Activated CD4-positive, alpha-beta T cell treated with anti-CD3 and anti-CD28 coated beads, Interleukin-2, amount 10 ng/mL, durations not matched to agents 7 days and 5 days (primary cell): ENCODE data around the gene VSIG10L. TPM values are rescaled to one million over a fixed set of nuclear protein-coding genes. Genes with fewer than 3 reads are reported as not detected.

Experiments used
- CTCF ChIA-PET: fragments of 350-600 bp; sonication (Branson Sonifier 250); formaldehyde crosslinking; loops from one replicate; lab custom pipeline; 2021; ENCODE audit warnings: antibody characterized with exemption; lab: Charles Lee
- POLR2A ChIA-PET: fragments of 350-600 bp; sonication (Branson Sonifier 250); formaldehyde crosslinking; loops from one replicate; lab custom pipeline; 2021; ENCODE audit warnings: antibody characterized with exemption; lab: Charles Lee
- DNase-seq: peaks from one replicate; pipeline ENCODE4 v3.0.0-alpha.2; 2020
- H3K27ac Mint-ChIP-seq: one replicate; pipeline ENCODE4 v1.8.0; 2021; ENCODE audit warnings: mild to moderate bottlenecking, moderate library complexity, mixed read lengths
- H3K27me3 Mint-ChIP-seq: one replicate; pipeline ENCODE4 v1.8.0; 2021; ENCODE audit warnings: mixed read lengths
- H3K36me3 Mint-ChIP-seq: one replicate; pipeline ENCODE4 v1.8.0; 2021; ENCODE audit warnings: low read depth, mixed read lengths
- H3K4me1 Mint-ChIP-seq: one replicate; pipeline ENCODE4 v1.8.0; 2021; ENCODE audit warnings: mixed read lengths
- H3K4me3 Mint-ChIP-seq: one replicate; pipeline ENCODE4 v1.8.0; 2021; ENCODE audit warnings: mild to moderate bottlenecking, moderate library complexity, mixed read lengths
- H3K9me3 Mint-ChIP-seq: one replicate; pipeline ENCODE4 v1.8.0; 2021; ENCODE audit warnings: mixed read lengths
- total RNA-seq, 2 experiments: library from RNA; stranded (reverse); gene quantifications; one replicate each; pipeline ENCODE4 v1.2.3, GENCODE V29; 2021

VSIG10L gene
- total RNA-seq, 2 experiments from 2014 or later = 0.99 to 1.2 TPM

DNA sequence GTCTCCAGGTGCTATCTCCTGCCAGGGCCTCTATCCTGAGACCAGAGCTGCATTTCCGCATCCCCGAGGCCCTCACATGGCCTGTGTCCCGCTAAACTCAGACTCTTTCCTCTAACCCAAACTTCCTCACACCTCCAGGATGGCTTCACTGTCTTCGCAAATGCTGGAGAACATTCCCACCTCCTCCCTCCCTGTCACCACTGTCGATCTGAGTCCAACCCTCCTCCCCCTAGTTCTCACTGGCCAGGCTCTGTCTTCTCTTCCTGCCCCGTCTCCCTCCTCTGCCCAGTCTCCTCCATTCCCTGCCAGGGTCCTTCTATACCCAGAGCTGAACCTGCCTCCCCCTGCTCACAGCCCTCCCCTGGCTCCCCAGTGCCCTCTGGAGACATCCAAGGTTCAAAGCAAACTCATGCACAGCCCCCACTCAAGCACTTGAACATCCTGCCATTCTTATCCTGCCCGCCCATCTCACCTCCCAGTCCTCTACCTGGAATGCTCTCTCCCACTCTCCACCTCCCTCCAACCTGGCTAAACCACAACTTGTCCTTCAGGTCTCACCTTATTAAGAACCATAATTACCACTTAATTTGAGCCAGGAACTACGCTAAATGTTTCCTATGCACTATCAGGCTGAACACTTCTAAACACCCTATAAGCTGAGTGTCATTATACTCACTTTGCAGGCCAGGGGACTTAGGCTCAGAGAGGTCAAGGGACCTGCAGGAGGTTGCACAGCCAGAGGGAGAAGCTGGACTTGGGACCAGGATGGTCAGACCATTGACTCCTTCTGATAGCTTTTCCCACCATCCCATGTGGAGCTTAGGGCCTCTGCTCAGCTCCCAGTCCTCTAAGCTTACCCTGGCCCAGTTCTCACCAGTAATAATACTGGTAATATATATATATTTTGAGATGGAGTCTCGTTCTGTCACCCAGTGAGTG lies 961 bp upstream of the VSIG10L start:
- no peak overlapping the region for H3K4me3 Mint-ChIP-seq
- no peak for DNase-seq

DNA sequence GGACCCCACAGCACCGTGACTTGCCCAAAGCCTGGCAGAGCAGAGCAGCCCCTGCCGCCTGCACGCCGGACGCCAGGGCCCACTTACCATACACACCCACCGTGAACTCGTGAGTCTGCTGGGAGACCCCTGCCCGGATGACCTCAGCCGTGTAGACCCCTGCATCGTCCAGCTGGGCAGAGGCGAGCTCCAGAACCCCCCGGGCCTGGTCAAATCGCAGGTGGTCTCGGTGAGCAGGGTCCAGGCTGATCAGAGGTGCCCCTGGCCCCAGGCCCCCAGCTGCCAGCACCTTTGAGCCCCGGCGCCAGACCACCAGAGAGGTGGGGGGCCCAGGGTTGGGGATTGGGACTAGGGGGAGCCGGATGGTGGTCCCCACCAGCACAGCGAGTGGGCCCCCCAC lies 873 bp downstream of the VSIG10L start:
- Mint-ChIP-seq H3K4me3 (peak overlapping the region; percentile 37), H3K27me3 (peaks cover 8% of the 10 kb centered on the region), H3K27ac (no peak overlapping the region), H3K36me3 (peaks cover 7% of the 10 kb centered on the region), H3K9me3 (no peaks in the 10 kb centered on the region), H3K4me1 (peaks cover 17% of the 10 kb centered on the region)
- ChIA-PET POLR2A (interaction anchor here (0.6 to 0.8 kb wide), 2 partner anchors 17 to 79 kb away, joined by 3 read pairs; no protein-coding TSS in a partner anchor), CTCF (interaction anchor here (1.0 to 4.3 kb wide), 8 partner anchors 12 to 101 kb away, joined by 3 to 20 read pairs (median 4); no protein-coding TSS in a partner anchor)
- DNase-seq = no peak

More for the DNA sequence above, 961 bp upstream of the VSIG10L start:
- H3K27me3 Mint-ChIP-seq = peaks cover 8% of the 10 kb centered on the region
- H3K36me3 Mint-ChIP-seq = peaks cover 18% of the 10 kb centered on the region
- ChIA-PET POLR2A (interaction anchor here (0.5 kb wide), 1 partner anchor 24 kb away, joined by 3 read pairs; no protein-coding TSS in a partner anchor), CTCF (interaction anchor here (0.7 to 4.3 kb wide), 6 partner anchors 10 to 96 kb away, joined by 3 to 20 read pairs (median 3); no protein-coding TSS in a partner anchor)
- peaks cover 17% of the 10 kb centered on the region for H3K4me1 Mint-ChIP-seq
- no peaks in the 10 kb centered on the region for H3K9me3 Mint-ChIP-seq
- H3K27ac Mint-ChIP-seq = no peak overlapping the region

DNA sequence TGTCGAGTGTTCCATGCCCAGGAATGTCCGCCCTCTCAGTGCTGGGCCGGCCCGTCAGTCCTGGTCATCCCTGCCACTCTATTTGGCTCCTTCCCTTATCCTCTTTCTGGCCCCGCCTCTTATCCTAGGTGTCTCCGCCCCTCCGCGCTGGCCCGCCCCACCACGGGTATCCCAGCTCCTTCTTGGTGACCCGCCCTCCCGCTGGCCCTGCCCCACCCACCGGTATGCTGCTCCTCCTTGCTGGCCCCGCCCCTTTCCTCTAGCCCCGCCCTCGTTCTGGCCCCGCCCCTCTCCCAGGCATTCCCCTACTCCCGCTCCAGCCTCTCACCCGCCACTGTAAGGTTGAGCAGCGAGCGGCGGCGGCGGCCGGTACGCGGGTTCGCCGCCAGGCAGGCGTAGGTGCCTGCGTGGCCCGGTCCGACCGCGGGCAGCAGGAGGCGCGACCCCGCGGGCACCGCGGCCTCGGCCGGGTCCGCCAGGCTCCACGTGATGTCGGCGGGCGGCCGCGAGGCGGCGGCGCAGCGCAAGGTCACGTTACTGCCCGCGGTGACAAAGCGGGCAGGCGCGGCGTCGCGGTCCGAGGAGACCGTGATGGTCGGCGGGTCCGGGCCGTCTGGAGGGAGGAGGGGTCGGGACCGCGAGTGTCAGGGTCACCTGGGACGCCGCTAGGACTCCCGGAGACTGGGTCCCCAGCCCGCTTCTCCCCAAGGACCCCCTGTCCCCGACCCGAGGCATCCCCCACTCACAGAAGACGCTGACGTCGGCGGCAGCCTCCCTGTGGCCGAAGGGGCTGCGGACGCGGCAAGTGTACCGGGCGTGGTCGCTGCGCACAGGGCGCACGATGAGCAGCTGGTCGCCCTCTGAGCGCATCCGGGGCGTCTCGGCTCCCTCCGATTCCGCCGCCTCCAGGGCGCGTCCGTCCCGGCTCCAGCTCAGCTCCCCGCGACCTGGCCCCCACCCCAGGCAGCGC lies 2.0 kb downstream of the VSIG10L start:
- CTCF ChIA-PET = interaction anchor here (0.6 to 4.3 kb wide), 17 partner anchors 11 to 175 kb away, joined by 3 to 20 read pairs (median 4); partner anchors contain the start of genes C19orf84, ETFB and SIGLEC10
- POLR2A ChIA-PET = interaction anchor here (0.7 to 0.8 kb wide), 2 partner anchors 18 to 54 kb away, joined by 3 read pairs; no protein-coding TSS in a partner anchor
- Mint-ChIP-seq H3K27ac (peak overlapping the region; percentile 68), H3K27me3 (peaks cover 8% of the 10 kb centered on the region), H3K9me3 (no peaks in the 10 kb centered on the region), H3K36me3 (peaks cover 4% of the 10 kb centered on the region), H3K4me1 (peaks cover 17% of the 10 kb centered on the region), H3K4me3 (peak overlapping the region; percentile 79)
- DNase-seq = peak; percentile 92

DNA sequence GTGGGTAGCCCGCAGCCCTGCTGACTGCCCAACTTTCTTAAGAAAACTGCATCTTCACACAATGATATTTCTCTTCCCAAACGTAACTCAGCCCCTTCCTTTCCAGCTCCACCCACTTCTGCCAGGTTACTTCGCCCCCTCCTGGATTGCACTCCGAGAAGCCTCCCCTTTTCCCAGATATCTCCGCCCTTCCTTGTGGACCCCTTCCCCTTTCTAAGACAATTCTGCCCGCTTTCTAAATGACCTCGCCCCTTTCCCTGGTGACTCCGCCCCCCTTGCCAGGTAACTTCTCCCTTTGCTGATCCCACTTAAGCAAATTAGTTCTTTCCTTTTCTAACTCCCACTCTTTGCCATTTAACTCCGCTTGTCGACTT lies 2.6 kb downstream of the VSIG10L start:
- H3K4me3 Mint-ChIP-seq = peak overlapping the region; percentile 79
- POLR2A ChIA-PET = interaction anchor here (0.7 kb wide), 1 partner anchor 55 kb away, joined by 3 read pairs; no protein-coding TSS in a partner anchor
- peaks cover 17% of the 10 kb centered on the region for H3K4me1 Mint-ChIP-seq
- peak overlapping the region; percentile 68 for H3K27ac Mint-ChIP-seq
- no peaks in the 10 kb centered on the region for H3K36me3 Mint-ChIP-seq
- CTCF ChIA-PET = interaction anchor here (0.8 to 4.3 kb wide), 15 partner anchors 11 to 175 kb away, joined by 3 to 20 read pairs (median 4); partner anchors contain the start of genes C19orf84, ETFB and SIGLEC10
- H3K27me3 Mint-ChIP-seq = peaks cover 8% of the 10 kb centered on the region
- no peaks in the 10 kb centered on the region for H3K9me3 Mint-ChIP-seq
- no peak for DNase-seq

DNA sequence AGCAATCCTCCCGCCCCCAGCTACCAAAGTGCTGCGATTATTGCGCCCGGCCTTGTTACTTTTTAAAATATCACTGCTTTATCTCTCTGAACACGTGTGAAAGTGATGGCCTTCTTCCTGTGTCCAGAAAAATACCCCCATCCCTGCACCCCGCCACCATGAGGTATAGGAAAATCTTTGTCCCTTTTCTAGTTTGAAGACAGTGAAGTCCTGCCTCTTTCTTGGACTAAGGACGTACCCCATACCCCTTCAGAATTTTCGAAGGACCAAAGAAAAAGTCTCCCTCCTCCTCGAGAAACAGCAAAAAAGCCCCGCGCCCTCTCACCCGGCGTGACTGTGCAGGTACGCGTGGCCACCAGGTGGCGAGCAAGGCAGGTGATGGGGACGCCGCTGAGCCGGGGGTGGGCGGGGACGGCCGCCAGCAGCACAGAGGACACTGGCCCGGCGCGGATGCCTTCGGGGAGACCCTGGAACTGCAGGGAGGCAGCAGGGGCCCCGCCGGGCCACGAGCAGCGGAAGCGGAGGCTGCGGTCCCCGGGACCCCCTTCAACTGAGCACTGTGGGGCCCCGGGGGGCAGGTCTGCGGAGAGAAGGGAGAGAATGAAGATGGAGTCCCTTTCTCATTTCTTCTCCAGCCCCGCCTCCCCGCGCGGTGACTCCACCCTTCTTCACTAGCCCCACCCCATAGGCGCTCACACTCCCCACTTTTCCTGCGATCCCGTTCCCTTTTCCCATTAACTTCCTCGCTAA lies 3.2 kb downstream of the VSIG10L start:
- Mint-ChIP-seq H3K4me3 (peak overlapping the region; percentile 79), H3K27ac (peak overlapping the region; percentile 68), H3K27me3 (peaks cover 8% of the 10 kb centered on the region), H3K36me3 (no peaks in the 10 kb centered on the region), H3K4me1 (peaks cover 17% of the 10 kb centered on the region), H3K9me3 (no peaks in the 10 kb centered on the region)
- ChIA-PET CTCF (interaction anchor here (0.8 to 4.3 kb wide), 13 partner anchors 10 to 101 kb away, joined by 3 to 20 read pairs (median 4); partner anchors contain the start of genes C19orf84, ETFB and SIGLEC10), POLR2A (no interaction called here)
- DNase-seq = peak; percentile 90

DNA sequence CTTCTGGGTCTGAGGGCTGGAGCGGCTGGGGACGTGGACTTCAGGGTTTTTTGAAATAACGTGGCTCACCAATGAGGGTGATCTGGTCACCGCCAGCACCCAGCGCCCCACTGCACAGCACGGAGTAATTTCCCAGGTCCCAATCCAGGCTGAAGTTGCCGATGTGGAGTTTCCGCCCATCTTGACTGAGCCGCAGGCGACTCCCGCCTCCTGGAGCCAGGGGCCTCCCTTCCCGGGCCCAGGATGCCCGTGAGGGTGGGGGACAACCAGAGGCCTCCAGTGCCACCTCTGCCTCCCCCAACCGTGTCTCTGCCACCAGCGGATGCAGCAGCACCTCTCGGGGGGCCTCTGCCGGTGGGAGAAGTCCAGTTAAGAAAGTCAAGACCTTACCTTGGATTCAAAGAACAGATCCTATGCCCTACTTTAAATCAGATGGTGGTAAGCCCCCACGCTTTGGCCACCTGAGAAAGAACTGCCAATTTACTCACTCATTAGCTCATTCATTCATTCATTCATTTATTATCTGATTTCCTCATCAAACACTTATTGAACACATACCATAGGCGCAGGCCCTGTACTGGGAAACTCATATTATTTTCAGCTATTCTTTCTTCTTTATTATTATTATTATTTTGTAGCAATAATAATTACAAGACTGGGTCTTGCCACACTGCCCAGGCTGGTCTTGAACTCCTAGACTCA lies 3.9 kb downstream of the VSIG10L start:
- Mint-ChIP-seq H3K27me3 (peaks cover 8% of the 10 kb centered on the region), H3K9me3 (no peaks in the 10 kb centered on the region), H3K27ac (no peak overlapping the region), H3K4me1 (peaks cover 17% of the 10 kb centered on the region), H3K4me3 (peak overlapping the region; percentile 79), H3K36me3 (no peaks in the 10 kb centered on the region)
- ChIA-PET POLR2A (no interaction called here), CTCF (interaction anchor here (0.8 to 2.0 kb wide), 2 partner anchors 52 to 101 kb away, joined by 4 read pairs; partner anchors contain the start of gene C19orf84)
- DNase-seq = no peak

DNA sequence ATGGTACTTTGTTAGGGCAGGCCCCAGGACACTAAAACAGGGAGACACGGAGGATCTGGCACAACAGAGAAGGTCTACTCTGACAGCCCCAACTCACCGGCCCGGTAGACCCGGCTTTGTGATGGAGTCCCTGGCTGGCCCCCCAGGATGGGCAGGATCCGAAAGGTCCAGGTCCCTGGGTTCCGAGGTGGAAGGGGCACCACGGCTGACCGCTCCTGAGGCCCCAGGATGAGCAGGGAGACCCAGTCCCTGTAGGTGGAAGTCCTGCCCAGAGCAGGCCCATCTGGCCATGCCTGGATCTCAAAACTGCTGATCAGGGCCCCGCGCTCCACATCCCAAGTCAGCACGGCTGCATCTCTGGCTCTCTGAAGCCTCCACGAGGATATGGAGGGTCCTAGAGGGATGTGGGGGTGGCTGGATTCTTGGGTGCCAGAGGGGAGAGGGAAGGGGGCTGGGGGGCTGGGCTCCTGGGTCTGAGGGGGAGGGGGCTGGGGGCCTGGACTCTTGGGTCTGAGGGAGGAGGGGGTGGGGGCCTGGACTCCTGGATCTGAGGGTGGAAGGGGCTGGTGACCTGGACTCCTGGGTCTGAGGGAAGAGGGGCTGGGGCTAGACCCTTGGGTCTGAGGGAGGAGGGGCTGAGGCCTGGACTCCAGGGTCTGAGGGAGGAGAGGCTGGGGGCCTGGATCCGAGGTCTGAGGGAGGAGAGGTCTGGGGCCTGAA lies 4.6 kb downstream of the VSIG10L start:
- Mint-ChIP-seq H3K4me1 (peaks cover 17% of the 10 kb centered on the region), H3K36me3 (no peaks in the 10 kb centered on the region), H3K27ac (no peak overlapping the region), H3K27me3 (peaks cover 8% of the 10 kb centered on the region), H3K9me3 (no peaks in the 10 kb centered on the region), H3K4me3 (no peak overlapping the region)
- DNase-seq = no peak
- ChIA-PET POLR2A (no interaction called here), CTCF (interaction anchor here (0.9 kb wide), 1 partner anchor 179 kb away, joined by 3 read pairs; no protein-coding TSS in a partner anchor)

DNA sequence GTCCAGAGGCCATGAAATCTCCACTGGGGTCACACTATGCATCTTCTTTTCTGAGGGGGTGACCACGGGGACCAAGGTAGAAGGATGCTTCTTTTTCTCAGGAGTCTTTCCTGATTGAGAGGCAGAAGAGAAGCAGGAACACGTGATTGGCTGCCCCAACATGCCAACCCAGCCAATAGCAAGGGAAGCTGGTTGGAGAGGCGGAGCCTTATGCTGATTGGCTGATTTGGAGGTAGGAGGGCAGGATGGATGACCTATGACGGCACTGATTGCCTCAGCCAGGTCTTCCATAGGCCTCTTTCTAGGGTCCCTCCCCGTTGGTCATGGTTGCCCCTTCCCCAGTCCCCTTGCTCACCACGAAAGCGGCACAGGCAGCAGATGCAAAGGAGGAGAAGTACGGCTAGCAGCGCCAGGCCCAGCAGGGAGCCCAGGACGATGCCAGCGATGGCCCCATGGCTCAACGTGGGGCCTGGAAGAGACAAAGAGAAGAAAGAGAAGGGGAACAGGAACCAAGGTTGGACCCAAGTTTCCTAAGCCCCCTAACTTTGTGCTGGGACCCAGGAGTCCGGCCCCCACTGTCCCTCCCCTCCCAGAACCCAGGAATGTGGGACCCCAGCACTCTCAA lies 8.0 kb downstream of the VSIG10L start:
- H3K9me3 Mint-ChIP-seq = peaks cover 2% of the 10 kb centered on the region
- H3K27me3 Mint-ChIP-seq = peaks cover 6% of the 10 kb centered on the region
- CTCF ChIA-PET = interaction anchor here (0.8 to 1.2 kb wide), 2 partner anchors 74 to 233 kb away, joined by 4 read pairs; no protein-coding TSS in a partner anchor
- no peaks in the 10 kb centered on the region for H3K36me3 Mint-ChIP-seq
- H3K27ac Mint-ChIP-seq = no peak overlapping the region
- no peak for DNase-seq
- H3K4me1 Mint-ChIP-seq = peaks cover 4% of the 10 kb centered on the region
- H3K4me3 Mint-ChIP-seq = no peak overlapping the region
- POLR2A ChIA-PET = no interaction called here

DNA sequence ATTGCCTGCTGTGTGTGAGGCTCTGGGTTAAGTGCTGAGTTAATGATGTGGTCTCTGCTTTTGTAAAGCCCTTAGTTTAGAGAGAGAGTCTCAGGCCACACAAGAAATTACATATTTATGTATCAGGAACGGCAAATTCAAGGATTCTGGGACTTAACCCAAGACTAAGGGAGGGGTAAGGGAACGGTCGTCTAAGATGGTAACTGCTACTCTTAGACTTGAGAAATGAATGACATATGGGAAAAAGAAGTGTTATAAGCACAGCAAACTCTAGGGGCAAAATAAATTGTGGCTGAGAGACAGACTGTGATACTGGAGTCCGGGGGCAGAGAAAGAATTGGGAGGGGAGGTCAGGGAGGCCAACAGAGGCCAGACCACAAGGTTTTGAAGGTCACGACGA lies 10.2 kb downstream of the VSIG10L start:
- Mint-ChIP-seq H3K27me3 (peaks cover 14% of the 10 kb centered on the region), H3K4me3 (no peak overlapping the region), H3K4me1 (peaks cover 3% of the 10 kb centered on the region), H3K9me3 (peaks cover 2% of the 10 kb centered on the region), H3K36me3 (no peaks in the 10 kb centered on the region), H3K27ac (no peak overlapping the region)
- ChIA-PET POLR2A (no interaction called here), CTCF (no interaction called here)
- DNase-seq = no peak

DNA sequence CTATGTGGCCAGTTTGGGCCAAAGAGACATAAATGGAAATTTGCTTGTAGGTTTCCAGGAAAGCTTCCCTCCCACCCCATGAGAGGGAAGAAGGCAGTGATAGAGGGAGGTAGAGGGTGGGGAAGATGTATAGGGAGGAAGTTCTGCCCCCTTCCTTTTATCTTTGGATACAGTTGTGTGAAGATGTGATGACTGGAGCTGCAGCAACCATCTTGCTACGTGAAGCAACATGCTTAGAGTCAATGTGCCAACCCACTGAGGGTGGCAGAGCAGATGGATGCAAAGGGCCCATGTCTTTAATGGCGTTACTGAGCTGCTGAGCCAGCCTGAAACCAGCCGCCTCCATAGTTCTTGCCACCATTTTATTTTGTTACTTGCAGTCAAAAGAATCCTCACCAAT lies 10.7 kb downstream of the VSIG10L start:
- Mint-ChIP-seq H3K9me3 (peaks cover 2% of the 10 kb centered on the region), H3K27ac (no peak overlapping the region), H3K27me3 (peaks cover 17% of the 10 kb centered on the region), H3K4me1 (peaks cover 3% of the 10 kb centered on the region), H3K36me3 (no peaks in the 10 kb centered on the region), H3K4me3 (no peak overlapping the region)
- no peak for DNase-seq
- ChIA-PET CTCF (no interaction called here), POLR2A (no interaction called here)
